WERI-Rb-1 (cell line): ENCODE results near the gene MDP1.
A peak's percentile ranks its signal among the peaks of the same experiment; 100 is the strongest.

Experiments used
- DNase-seq: peaks from one replicate; pipeline ENCODE4 v3.0.0-alpha.2; 2020
- H3K27ac ChIP-seq: fragments of 250-450 bp; sonication (Bioruptor Pico); 2 replicates; pipeline ENCODE4 v1.5.1; 2020; ENCODE audit warnings: mild to moderate bottlenecking, moderate library complexity
- H3K27me3 ChIP-seq: fragments of 250-450 bp; sonication (Bioruptor Pico); 2 replicates; pipeline ENCODE4 v1.5.1; 2021; ENCODE audit warnings: mild to moderate bottlenecking, low read depth, moderate library complexity; ENCODE audit not compliant: insufficient read depth, severe bottlenecking
- H3K36me3 ChIP-seq: fragments of 250-450 bp; sonication (Bioruptor Pico); 2 replicates; pipeline ENCODE4 v1.5.1; 2020; ENCODE audit warnings: mild to moderate bottlenecking, moderate library complexity
- H3K4me3 ChIP-seq: 2 replicates; pipeline ENCODE4 v1.5.1; 2011; ENCODE audit warnings: low read depth, mild to moderate bottlenecking, control low read depth, low read length
- H3K9me3 ChIP-seq: fragments of 250-450 bp; sonication (Bioruptor Pico); 2 replicates; pipeline ENCODE4 v1.5.1; 2021; ENCODE audit warnings: mild to moderate bottlenecking, moderate library complexity; ENCODE audit not compliant: severe bottlenecking
- TF ChIP-seq, protein P1 (sequence below): IDR thresholded peaks from 2 replicates; pipeline ENCODE4 v1.5.1; 2011; ENCODE audit warnings: low read depth, mild to moderate bottlenecking, control low read depth, inconsistent platforms, low read length

Gene MDP1

DNA sequence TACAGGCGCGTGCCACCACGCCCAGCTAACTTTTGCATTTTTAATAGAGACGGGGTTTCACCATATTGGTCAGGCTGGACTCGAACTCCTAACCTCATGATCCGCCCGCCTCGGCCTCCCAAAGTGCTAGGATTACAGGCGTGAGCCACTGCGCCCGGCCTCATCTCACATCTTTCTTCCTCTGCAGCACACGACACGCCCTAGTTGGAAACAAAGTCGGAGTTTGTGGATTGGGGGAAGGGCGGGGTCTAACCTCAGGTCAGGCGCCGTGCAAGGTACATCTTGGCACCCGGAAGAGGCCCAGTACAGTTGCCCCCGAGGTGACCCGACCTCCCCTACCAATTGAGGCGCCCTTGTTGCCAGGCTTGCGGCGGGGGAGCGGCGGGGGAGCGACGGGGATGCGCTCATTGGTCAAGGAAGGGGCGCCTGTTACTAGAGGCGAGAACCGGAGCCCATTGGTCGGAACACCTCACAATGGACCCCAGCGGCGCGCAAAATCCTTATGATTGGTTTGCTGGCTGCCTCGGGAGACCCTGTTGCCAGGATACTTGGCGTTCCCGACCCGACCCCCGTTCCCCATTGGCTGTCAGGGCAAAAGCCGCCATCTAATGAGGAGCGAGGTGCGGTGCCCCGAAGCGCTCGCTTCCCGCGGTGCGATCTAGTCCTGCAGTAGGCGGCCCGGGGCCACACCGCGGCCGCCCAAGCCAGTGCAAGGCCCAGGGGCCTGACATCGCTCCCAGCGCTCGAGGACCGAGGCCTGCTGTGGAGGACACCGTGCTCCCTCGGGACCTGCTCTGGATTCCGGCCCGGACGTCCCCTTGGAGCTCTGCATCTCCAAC, 44.2 kb downstream of the MDP1 start, which contains the start of gene REC8:
Gene REC8 (plus strand): TSS at position 659 of the 839 bp plus-strand sequence. CDS start 473 bp downstream, outside the sequence.
- H3K36me3 ChIP-seq: peaks cover 41% of the 10 kb centered on the region
- no peaks in the 10 kb centered on the region for H3K9me3 ChIP-seq
- peak; percentile 99 for DNase-seq
- H3K27ac ChIP-seq: peak within 1 kb of the TSS; percentile 90
- TF ChIP-seq, protein P1, sequence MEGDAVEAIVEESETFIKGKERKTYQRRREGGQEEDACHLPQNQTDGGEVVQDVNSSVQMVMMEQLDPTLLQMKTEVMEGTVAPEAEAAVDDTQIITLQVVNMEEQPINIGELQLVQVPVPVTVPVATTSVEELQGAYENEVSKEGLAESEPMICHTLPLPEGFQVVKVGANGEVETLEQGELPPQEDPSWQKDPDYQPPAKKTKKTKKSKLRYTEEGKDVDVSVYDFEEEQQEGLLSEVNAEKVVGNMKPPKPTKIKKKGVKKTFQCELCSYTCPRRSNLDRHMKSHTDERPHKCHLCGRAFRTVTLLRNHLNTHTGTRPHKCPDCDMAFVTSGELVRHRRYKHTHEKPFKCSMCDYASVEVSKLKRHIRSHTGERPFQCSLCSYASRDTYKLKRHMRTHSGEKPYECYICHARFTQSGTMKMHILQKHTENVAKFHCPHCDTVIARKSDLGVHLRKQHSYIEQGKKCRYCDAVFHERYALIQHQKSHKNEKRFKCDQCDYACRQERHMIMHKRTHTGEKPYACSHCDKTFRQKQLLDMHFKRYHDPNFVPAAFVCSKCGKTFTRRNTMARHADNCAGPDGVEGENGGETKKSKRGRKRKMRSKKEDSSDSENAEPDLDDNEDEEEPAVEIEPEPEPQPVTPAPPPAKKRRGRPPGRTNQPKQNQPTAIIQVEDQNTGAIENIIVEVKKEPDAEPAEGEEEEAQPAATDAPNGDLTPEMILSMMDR: no peak
- no peaks in the 10 kb centered on the region for H3K27me3 ChIP-seq
- H3K4me3 ChIP-seq: peak within 1 kb of the TSS; percentile 75

DNA sequence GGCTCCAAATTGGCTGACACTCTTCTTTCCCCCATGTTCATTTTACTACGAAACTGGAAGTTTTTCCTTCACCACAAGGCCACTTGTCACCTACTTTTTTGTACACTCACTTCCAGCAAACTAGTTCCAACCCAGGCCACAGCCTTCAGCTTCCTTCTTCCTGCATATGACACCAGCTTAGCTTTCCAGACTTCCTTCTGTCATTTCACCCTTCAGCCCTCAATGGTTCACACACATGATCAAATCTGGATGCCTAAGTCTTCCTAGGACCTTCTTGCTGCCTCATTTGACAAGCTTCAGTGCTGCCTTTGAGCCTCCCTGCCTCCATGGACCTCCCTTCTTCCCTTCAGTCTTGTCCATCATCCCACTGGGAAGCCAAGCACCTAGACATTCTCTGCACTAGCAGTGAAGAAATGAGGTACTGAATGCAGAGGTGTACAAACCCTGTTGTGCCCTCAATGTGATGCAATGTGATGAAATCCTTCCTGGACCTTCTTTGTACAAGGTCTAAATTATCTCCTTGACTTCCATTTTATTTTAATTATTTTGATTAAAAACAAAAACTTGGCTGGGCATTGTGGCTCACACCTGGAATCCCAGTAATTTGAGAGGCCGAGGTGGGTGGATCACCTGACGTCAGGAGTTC, 48.3 kb downstream of the MDP1 start:
- Histone ChIP-seq H3K9me3 (no peaks in the 10 kb centered on the region), H3K27ac (no peak overlapping the region), H3K4me3 (no peak overlapping the region), H3K27me3 (no peaks in the 10 kb centered on the region), H3K36me3 (peaks cover 32% of the 10 kb centered on the region)
- TF ChIP-seq, protein P1: no peak
- no peak for DNase-seq

DNA sequence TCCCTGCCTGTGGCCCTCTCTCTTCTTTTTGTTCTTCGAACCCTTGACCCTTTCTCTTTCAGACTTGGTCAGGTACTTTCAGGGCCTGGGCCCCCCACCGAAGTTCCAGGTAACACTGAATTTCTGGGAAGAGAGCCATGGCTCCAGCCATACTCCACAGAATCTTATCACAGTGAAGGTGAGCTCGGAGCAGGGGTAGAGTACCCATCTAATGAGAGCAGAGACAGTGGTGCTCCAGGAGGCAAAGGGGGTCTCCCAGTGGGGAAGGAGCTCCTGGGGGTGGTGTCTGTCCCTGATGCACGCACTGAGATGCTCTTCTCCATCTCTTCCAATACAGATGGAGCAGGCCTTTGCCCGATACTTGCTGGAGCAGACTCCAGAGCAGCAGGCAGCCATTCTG, 50.1 kb downstream of the MDP1 start:
- Histone ChIP-seq H3K36me3 (peaks cover 29% of the 10 kb centered on the region), H3K4me3 (no peak overlapping the region), H3K27me3 (no peaks in the 10 kb centered on the region), H3K9me3 (no peaks in the 10 kb centered on the region), H3K27ac (no peak overlapping the region)
- DNase-seq: no peak
- TF ChIP-seq, protein P1: no peak

DNA sequence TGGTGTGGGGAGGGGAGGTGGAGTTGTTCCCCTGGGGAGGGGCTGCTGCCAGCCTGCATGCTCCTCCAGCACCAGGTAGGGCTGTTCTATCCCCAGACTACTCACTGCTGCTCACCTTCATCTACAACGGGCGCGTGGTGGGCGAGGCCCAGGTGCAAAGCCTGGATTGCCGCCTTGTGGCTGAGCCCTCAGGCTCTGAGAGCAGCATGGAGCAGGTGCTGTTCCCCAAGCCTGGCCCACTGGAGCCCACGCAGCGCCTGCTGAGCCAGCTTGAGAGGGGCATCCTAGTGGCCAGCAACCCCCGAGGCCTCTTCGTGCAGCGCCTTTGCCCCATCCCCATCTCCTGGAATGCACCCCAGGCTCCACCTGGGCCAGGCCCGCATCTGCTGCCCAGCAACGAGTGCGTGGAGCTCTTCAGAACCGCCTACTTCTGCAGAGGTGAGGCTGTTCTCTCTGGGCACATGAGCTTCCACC, 51.3 kb downstream of the MDP1 start:
- Histone ChIP-seq H3K27me3 (no peaks in the 10 kb centered on the region), H3K36me3 (peaks cover 41% of the 10 kb centered on the region), H3K4me3 (no peak overlapping the region), H3K9me3 (no peaks in the 10 kb centered on the region), H3K27ac (no peak overlapping the region)
- no peak for DNase-seq
- TF ChIP-seq, protein P1: no peak
